ENCODE measurements around the gene MCL1.

Gene MCL1

DNA sequence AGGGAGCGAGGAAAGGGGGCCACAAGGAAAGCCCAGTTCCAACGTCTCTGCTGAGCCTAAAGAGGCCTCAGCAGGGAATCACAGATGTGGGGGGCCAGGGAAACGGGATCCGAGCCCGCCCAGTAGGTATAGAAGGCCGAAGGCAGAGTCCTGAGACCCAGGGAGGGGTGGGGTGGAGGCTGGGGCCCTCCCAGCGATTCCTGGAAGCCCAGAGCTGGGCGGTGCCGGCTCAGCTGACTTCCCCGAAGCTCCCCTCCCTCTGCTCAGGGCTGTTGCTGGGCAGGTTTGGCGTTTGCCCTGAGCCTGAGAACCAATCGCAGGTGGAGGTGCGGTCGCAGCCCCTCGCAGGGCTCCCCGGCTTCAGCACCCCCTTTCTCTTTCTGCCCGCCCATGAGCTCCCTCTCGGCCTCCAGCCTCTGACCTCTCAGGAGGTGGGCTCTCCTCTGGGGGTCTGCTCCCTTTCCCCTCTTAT lies 17.4 kb downstream of the MCL1 start (continued):
- TF ChIP-seq ZNF366 (tag by site-specific recombination; conservative IDR thresholded peaks at IDR 0.05), result peak; percentile 8; the same call in 1 of the 2 replicates
- TF ChIP-seq GFI1B (tag by site-specific recombination; IDR thresholded peaks at IDR 0.05), result no peak
- TF ChIP-seq, protein P1, sequence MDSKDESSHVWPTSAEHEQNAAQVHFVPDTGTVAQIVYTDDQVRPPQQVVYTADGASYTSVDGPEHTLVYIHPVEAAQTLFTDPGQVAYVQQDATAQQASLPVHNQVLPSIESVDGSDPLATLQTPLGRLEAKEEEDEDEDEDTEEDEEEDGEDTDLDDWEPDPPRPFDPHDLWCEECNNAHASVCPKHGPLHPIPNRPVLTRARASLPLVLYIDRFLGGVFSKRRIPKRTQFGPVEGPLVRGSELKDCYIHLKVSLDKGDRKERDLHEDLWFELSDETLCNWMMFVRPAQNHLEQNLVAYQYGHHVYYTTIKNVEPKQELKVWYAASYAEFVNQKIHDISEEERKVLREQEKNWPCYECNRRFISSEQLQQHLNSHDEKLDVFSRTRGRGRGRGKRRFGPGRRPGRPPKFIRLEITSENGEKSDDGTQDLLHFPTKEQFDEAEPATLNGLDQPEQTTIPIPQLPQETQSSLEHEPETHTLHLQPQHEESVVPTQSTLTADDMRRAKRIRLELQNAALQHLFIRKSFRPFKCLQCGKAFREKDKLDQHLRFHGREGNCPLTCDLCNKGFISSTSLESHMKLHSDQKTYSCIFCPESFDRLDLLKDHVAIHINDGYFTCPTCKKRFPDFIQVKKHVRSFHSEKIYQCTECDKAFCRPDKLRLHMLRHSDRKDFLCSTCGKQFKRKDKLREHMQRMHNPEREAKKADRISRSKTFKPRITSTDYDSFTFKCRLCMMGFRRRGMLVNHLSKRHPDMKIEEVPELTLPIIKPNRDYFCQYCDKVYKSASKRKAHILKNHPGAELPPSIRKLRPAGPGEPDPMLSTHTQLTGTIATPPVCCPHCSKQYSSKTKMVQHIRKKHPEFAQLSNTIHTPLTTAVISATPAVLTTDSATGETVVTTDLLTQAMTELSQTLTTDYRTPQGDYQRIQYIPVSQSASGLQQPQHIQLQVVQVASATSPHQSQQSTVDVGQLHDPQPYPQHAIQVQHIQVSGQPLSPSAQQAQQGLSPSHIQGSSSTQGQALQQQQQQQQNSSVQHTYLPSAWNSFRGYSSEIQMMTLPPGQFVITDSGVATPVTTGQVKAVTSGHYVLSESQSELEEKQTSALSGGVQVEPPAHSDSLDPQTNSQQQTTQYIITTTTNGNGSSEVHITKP (tag by site-specific recombination; IDR thresholded peaks at IDR 0.05), result peak; percentile 54
- TF ChIP-seq, protein P2, sequence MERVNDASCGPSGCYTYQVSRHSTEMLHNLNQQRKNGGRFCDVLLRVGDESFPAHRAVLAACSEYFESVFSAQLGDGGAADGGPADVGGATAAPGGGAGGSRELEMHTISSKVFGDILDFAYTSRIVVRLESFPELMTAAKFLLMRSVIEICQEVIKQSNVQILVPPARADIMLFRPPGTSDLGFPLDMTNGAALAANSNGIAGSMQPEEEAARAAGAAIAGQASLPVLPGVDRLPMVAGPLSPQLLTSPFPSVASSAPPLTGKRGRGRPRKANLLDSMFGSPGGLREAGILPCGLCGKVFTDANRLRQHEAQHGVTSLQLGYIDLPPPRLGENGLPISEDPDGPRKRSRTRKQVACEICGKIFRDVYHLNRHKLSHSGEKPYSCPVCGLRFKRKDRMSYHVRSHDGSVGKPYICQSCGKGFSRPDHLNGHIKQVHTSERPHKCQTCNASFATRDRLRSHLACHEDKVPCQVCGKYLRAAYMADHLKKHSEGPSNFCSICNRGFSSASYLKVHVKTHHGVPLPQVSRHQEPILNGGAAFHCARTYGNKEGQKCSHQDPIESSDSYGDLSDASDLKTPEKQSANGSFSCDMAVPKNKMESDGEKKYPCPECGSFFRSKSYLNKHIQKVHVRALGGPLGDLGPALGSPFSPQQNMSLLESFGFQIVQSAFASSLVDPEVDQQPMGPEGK (tag by site-specific recombination; IDR thresholded peaks at IDR 0.05), result peak; percentile 99
- TF ChIP-seq, protein P3, sequence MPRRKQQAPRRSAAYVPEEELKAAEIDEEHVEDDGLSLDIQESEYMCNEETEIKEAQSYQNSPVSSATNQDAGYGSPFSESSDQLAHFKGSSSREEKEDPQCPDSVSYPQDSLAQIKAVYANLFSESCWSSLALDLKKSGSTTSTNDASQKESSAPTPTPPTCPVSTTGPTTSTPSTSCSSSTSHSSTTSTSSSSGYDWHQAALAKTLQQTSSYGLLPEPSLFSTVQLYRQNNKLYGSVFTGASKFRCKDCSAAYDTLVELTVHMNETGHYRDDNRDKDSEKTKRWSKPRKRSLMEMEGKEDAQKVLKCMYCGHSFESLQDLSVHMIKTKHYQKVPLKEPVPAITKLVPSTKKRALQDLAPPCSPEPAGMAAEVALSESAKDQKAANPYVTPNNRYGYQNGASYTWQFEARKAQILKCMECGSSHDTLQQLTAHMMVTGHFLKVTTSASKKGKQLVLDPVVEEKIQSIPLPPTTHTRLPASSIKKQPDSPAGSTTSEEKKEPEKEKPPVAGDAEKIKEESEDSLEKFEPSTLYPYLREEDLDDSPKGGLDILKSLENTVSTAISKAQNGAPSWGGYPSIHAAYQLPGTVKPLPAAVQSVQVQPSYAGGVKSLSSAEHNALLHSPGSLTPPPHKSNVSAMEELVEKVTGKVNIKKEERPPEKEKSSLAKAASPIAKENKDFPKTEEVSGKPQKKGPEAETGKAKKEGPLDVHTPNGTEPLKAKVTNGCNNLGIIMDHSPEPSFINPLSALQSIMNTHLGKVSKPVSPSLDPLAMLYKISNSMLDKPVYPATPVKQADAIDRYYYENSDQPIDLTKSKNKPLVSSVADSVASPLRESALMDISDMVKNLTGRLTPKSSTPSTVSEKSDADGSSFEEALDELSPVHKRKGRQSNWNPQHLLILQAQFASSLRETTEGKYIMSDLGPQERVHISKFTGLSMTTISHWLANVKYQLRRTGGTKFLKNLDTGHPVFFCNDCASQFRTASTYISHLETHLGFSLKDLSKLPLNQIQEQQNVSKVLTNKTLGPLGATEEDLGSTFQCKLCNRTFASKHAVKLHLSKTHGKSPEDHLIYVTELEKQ (tag by site-specific recombination; IDR thresholded peaks at IDR 0.05; ENCODE audit: borderline replicate concordance), result no peak
- TF ChIP-seq ZNF629 (tag by site-specific recombination; IDR thresholded peaks at IDR 0.05), result peak; percentile 55; the same call in 1 of the 2 replicates
- 0 out of 2 replicates have a peak, but pooled peaks have one; percentile 1 for TF ChIP-seq ZNF335 (tag by site-specific recombination; conservative IDR thresholded peaks at IDR 0.05)
- TF ChIP-seq, protein P4, sequence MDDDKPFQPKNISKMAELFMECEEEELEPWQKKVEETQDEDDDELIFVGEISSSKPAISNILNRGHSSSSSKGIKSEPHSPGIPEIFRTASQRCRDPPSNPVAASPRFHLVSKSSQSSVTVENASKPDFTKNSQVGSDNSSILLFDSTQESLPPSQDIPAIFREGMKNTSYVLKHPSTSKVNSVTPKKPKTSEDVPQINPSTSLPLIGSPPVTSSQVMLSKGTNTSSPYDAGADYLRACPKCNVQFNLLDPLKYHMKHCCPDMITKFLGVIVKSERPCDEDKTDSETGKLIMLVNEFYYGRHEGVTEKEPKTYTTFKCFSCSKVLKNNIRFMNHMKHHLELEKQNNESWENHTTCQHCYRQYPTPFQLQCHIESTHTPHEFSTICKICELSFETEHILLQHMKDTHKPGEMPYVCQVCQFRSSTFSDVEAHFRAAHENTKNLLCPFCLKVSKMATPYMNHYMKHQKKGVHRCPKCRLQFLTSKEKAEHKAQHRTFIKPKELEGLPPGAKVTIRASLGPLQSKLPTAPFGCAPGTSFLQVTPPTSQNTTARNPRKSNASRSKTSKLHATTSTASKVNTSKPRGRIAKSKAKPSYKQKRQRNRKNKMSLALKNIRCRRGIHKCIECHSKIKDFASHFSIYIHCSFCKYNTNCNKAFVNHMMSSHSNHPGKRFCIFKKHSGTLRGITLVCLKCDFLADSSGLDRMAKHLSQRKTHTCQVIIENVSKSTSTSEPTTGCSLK (tag by site-specific recombination; IDR thresholded peaks at IDR 0.05), result no peak
- peak; percentile 63; the same call in 1 of the 2 replicates for TF ChIP-seq SP7 (tag by site-specific recombination; IDR thresholded peaks at IDR 0.05)
- TF ChIP-seq, protein P5, sequence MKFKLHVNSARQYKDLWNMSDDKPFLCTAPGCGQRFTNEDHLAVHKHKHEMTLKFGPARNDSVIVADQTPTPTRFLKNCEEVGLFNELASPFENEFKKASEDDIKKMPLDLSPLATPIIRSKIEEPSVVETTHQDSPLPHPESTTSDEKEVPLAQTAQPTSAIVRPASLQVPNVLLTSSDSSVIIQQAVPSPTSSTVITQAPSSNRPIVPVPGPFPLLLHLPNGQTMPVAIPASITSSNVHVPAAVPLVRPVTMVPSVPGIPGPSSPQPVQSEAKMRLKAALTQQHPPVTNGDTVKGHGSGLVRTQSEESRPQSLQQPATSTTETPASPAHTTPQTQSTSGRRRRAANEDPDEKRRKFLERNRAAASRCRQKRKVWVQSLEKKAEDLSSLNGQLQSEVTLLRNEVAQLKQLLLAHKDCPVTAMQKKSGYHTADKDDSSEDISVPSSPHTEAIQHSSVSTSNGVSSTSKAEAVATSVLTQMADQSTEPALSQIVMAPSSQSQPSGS (tag by site-specific recombination; IDR thresholded peaks at IDR 0.05; ENCODE audit: low read depth), result no peak
- TF ChIP-seq ZBTB21 (tag by site-specific recombination; IDR thresholded peaks at IDR 0.05), result peak; percentile 55; the same call in 1 of the 2 replicates
- TF ChIP-seq KLF10 (tag by site-specific recombination; IDR thresholded peaks at IDR 0.05), result peak; percentile 100
- TF ChIP-seq, protein P6, sequence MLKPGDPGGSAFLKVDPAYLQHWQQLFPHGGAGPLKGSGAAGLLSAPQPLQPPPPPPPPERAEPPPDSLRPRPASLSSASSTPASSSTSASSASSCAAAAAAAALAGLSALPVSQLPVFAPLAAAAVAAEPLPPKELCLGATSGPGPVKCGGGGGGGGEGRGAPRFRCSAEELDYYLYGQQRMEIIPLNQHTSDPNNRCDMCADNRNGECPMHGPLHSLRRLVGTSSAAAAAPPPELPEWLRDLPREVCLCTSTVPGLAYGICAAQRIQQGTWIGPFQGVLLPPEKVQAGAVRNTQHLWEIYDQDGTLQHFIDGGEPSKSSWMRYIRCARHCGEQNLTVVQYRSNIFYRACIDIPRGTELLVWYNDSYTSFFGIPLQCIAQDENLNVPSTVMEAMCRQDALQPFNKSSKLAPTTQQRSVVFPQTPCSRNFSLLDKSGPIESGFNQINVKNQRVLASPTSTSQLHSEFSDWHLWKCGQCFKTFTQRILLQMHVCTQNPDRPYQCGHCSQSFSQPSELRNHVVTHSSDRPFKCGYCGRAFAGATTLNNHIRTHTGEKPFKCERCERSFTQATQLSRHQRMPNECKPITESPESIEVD (tag by site-specific recombination; IDR thresholded peaks at IDR 0.05), result no peak
- TF ChIP-seq, protein P7, sequence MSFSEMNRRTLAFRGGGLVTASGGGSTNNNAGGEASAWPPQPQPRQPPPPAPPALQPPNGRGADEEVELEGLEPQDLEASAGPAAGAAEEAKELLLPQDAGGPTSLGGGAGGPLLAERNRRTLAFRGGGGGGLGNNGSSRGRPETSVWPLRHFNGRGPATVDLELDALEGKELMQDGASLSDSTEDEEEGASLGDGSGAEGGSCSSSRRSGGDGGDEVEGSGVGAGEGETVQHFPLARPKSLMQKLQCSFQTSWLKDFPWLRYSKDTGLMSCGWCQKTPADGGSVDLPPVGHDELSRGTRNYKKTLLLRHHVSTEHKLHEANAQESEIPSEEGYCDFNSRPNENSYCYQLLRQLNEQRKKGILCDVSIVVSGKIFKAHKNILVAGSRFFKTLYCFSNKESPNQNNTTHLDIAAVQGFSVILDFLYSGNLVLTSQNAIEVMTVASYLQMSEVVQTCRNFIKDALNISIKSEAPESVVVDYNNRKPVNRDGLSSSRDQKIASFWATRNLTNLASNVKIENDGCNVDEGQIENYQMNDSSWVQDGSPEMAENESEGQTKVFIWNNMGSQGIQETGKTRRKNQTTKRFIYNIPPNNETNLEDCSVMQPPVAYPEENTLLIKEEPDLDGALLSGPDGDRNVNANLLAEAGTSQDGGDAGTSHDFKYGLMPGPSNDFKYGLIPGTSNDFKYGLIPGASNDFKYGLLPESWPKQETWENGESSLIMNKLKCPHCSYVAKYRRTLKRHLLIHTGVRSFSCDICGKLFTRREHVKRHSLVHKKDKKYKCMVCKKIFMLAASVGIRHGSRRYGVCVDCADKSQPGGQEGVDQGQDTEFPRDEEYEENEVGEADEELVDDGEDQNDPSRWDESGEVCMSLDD (tag by site-specific recombination; IDR thresholded peaks at IDR 0.05), result peak; percentile 75
- no peak for TF ChIP-seq ZNF394 (tag by site-specific recombination; IDR thresholded peaks at IDR 0.05; ENCODE audit: borderline replicate concordance)
- no peak for TF ChIP-seq HOXD13 (CRISPR knock-in tag; IDR thresholded peaks at IDR 0.05; ENCODE audit: borderline replicate concordance)
- TF ChIP-seq ZNF670 (tag by site-specific recombination; IDR thresholded peaks at IDR 0.05; ENCODE audit: low read depth), result no peak
- TF ChIP-seq KLF9 (tag by site-specific recombination; IDR thresholded peaks at IDR 0.05; ENCODE audit: low read depth), result peak; percentile 89
- TF ChIP-seq, protein P8, sequence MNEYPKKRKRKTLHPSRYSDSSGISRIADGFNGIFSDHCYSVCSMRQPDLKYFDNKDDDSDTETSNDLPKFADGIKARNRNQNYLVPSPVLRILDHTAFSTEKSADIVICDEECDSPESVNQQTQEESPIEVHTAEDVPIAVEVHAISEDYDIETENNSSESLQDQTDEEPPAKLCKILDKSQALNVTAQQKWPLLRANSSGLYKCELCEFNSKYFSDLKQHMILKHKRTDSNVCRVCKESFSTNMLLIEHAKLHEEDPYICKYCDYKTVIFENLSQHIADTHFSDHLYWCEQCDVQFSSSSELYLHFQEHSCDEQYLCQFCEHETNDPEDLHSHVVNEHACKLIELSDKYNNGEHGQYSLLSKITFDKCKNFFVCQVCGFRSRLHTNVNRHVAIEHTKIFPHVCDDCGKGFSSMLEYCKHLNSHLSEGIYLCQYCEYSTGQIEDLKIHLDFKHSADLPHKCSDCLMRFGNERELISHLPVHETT (tag by site-specific recombination; IDR thresholded peaks at IDR 0.05), result no peak

Data from HEK293 (cell line).